Activated CD8-positive, alpha-beta memory T cell treated with anti-CD3 and anti-CD28 coated beads for 4 hours (primary cell): Measurements from ENCODE around the gene ATP5F1E.
"Not testable (repeated sequence)": the region's sequence is repeated elsewhere in the genome, so short reads cannot be mapped to it uniquely, and the experiment has no call there.

ENCODE experiments used
- DNase-seq, 2 donors: peaks; one replicate each; pipeline ENCODE4 v3.0.0-alpha.2; 2020; ENCODE audit warnings: low read depth in 2 of 2

Gene ATP5F1E

DNA sequence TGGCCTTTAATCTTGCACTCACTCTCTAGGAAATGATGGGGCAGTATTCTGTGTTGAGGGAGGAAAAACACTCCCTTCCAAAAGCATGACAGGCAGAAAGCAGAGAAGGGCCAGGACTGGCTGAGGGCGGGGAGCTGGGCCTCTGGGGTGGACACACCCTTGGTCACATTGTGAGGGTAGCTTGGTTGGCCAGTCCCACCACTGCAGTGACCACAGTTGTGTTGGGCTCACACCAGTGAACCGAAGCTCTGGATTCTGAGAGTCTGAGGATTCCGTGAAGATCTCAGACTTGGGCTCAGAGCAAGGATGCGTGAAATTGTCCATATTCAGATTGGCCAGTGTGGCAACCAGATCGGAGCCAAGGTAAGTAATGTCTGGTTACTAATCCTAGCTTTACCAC lies 12.9 kb downstream of the ATP5F1E start, which contains the start of gene TUBB1:
Gene TUBB1, plus strand, starts transcription at position 213 of the 400 bp plus-strand sequence. Its CDS starts 94 bp downstream, at position 307.
- DNase-seq: no peak

DNA sequence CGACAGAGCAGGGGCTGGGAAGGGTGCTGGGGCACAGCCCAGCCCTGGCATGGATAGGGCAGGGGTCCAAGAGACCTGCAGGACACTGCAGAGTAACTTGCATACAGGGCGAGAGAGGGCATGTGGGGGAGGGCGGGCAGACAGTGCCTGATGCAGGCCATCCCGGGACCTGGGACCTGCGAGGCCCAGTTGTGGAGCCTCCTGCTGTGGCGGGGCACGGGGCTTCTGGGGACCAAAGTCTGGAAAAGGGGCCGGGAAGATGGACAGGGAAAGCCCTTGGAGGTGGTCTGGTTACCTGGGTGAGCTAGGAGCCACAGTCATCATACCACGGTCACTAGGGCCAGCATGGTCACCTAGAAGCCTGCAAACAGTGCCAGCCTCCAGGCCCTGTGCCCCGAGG lies 13.3 kb downstream of the ATP5F1E start:
- no peak for DNase-seq

DNA sequence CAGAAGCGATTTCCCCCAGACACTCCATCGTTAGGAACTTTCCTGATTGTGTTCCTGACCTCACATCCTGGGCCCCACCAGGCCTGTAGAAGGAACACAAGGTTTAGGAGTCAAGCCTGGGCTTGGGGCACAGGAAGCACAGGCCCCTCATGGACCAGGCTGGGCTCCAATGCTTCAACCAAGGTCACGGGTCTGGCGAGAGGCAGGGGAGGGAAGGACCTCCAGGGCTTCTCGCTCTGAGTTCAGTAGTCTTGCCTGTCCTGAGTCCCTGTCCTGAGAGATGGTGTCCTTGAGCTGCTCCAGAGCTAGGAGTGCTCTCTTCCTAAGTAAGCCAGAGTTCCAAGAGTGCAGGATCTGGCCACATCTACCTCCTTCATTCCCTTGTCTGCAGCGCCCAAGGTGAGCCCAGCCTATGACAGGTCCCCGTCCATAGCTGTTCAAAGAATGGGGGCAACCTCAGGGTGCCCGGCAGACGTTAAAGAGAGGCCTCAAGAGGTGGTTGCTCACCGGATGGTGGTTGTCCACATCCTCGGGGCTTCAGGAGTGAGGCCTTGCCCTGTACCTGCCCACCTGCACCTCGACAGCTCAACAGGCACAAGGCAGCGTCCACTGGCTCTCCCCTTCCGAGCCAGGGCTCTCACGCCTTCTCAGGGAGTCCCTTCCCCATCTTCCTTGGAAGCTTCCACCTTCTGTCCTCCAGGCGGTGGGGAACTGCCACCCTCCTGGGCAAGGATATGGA lies 14.5 kb downstream of the ATP5F1E start:
- DNase-seq: no peak

DNA sequence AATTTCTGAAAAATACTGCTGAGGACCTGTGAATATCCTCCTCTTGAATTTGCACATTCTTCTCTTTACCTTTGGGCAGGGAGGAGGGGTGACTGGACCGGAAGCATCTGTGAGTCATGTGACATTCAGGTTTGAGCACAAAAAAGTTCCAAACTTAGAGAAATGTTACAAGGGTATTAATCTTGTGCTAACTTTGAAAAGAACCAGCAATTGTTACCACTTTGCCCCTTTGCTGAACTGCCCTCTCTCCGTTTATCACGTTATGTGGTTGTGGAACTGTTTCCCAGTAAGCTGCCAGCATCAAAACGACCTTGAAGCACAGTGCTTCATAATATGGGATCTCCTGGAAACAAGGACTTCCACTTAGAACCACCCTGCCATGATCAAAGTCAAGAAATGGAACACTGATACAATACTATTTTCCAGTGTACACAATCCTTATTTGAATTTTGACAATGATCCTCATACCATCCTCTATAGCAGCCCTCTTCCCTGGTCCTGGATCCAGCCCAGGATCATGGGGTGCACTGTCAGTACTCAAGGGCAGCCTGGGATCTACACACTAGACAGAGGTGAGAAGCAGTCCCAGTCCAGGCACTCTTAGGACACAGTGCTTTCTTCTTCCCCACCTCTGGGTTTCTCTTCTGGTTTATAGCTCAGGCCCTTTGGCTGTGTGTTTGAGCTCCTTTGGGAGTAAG lies 15.2 kb downstream of the ATP5F1E start:
- DNase-seq: no peak

DNA sequence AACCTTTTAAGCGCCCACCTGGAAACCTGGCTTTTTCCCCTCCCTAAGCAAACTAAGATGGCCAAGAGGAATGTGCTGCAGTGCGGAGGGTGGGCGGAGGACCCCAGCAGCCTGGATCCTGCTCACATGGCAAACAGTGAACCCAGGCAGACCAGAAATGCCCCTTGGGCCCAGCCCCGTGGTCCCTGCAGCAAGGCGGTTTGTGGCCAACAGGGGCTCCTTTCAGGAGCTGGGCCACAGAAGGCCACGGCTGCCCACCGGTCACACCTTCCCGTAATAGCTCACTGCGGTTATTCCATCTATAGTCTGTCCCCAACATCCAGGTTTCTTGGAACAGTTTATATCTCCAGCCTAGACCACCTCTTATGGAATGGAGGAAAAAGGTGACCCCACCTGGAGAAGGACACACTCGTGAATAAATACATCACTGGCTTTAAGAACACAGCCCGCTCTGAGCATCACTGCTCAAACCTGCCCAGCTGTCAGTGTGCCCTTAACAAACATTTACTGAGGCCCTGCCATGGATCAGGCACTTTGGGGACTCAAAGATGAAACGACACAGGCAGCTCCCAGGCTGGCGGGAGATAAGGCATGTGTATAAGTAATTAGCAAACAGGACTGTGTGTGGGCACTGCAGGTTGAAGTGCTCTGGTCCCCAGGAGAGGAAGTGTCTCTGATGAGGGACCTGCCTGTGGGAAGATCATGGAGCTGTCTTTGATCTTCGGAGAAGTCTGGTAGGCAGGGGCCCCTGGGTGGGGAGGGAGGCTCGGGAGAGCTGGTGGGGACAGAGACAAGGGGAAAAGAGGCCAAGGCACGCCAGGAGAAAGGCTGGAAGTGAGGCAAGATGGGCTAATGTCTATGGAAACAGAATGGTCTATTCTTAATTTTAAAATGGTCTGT lies 16.1 kb downstream of the ATP5F1E start:
- DNase-seq: no peak

DNA sequence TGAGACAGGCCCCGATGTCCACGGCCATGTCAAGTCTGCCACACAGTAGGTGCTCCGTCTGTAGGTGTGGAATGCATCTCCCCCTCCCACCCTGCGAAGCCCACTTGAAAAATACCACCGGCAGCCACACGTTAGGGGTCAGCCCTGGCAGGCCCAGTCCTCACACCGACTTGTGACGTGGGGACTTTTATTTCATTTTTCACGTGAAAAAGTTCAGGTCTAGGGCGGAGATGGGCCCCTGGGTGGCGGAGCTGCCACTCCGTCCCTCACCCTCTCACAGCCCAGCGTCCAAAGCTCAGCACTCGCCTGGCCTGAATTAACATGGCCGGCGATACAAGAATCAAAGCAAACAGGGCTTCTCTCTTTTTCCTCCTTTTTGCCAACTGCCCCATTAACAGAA lies 16.7 kb downstream of the ATP5F1E start:
- no peak for DNase-seq

DNA sequence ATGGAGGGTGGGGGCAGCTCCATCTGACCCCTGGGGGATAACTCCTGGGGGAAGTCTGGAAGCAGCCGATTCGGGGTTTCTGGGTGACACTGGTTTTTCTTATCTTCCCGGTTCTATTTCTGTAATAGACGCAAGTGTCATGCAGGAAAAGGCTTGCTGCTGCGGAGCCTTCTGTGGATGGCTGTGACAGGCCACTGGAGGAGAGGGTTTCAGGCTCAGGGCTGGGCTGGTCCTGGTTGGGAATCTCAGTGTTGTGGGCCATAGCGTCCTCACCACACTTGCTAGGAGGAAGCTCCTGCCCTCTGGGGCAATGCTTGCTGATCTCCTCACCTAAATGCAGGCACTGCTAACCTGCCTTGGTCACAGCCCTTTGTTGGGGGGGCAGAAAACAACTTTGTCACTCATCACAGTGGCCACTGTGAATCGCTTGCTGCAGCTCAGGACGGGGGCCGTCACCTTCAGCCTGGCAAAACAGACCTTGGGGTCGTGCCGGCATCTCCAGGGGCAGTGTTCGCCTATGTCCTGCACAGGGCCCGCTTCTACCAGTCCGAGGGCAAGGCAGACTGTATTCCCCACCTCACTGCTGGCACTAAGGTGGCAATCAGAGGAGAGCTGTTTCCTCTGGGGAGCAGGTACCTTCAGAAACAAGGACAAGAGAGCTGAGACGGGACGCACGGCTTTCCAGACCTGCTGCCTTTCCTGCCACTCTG lies 17.3 kb downstream of the ATP5F1E start:
- no peak for DNase-seq

DNA sequence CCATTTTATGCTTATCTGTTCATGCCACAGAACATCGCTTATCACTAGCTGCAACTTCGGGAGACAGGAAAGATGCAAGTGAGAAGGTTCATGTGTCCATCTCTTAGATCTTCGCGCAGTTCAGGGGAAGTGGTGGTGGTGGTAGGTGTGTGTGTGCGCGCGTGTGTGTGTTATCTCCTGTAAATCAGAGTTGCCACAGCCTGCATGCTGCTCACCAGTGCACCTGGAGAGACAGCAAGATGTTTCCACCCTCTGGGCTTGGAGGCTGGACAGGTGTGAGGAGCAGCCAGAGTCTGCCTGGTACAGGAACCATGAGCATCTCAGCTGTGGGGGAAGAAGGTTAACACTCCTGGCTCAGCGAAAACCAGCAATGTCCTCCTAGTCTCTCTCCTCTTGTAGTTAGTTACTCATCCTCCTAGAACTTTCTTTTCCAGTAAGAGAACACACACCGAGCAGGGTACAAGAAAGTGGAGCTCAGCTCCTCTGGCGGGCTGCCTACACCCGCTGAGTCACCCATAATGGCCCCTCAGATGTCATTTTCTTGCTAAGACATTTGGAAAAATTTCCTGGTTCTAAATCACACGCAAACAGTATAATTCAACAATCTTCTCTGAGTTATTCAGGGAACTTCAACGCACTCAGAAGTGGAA lies 18.1 kb downstream of the ATP5F1E start:
- no peak for DNase-seq

DNA sequence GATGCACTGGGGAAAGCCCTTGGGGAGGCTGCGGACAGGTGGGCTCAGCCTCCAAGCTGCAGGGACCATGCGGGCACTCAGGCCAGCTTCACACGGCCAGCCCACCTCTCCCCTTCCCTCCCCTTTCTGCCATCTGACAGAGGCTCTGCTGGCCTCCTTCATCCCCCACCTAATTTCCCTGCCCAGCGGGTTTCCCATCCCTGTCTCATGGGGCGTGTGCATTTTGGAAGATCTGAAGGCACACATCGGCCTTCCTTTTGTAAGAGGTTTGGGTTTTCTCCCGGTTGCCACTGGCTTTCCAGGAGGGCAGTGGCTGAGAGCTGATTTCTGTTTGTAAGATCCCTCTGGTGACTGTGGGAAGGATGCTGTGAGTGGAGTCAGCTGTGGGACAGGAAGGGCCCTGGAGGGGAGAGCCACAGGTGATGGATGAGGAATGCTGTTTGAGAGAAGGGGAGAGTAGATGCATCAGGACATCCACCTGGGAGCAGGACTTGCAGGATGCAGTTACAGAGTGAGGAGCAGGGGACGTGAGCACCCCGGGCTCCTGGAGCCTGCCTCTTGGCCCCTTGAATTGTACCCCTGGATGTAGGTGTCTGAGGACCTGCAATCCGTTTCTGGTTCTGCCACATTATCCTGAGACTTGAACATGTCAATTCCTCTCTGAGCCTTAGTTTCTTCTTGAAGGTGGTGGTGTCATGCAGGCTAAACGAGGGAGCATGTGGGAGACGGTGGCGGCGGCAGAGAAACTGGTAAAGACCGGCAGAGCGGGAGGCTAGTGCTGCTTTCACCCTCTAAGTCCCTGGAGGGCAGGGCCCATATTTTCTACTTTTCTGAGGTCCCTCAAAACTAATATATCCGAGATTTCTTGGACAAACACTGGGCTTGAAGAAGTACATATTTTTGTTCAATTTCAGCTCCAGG lies 18.8 kb downstream of the ATP5F1E start:
- DNase-seq: no peak

DNA sequence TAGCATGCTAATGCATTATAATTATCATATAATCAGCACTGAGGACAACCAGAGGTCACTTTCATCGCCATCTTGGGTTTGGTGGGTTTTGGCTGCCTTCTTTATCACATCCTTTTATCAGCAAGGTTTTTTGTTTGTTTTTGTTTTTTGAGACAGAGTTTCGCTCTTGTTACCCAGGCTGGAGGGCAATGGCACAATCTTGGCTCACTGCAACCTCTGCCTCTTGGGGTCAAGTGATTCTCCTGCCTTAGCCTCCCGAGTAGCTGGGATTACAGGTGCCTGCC lies 20.3 kb downstream of the ATP5F1E start:
- DNase-seq: not testable (repeated sequence)

DNA sequence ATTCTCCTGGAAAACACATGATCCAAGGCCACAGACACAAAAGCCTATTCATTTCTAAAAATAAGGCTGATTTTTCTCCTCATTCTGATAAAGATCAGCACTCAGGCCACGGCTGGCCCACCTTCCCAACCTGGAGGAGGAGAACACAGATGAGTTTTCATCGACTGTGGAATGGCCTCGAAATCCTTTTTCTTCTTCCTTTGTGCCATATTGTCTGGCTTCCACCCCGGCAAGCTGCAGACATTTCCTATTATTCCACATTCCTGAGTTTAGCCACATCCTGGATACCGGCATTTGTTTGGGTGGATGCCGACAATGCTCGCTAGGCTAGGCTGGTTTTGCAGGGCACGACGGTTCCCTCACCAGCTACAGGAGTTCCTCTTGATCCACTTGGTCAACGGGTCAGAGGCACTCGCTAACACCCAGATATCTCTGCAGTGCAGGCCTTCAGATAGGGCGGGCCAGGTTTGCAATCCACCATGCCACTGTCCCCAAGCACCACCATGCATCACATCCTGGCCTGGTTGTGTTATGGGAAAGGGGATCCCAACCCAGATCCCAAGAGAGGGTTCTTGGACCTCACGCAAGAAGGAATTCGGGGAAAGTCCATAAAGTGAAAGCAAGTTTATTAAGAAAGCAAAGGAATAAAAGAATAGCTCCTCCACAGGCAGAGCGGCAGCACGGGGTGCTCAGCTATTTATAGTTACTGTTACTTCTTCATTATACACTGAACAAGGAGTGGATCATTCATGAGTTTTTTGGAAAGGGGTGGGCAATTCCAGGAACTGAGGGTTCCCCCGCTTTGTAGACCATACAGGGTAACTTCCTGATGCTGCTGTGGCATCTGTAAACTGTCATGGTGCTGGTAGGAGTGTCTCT lies 20.9 kb downstream of the ATP5F1E start:
- no peak for DNase-seq

DNA sequence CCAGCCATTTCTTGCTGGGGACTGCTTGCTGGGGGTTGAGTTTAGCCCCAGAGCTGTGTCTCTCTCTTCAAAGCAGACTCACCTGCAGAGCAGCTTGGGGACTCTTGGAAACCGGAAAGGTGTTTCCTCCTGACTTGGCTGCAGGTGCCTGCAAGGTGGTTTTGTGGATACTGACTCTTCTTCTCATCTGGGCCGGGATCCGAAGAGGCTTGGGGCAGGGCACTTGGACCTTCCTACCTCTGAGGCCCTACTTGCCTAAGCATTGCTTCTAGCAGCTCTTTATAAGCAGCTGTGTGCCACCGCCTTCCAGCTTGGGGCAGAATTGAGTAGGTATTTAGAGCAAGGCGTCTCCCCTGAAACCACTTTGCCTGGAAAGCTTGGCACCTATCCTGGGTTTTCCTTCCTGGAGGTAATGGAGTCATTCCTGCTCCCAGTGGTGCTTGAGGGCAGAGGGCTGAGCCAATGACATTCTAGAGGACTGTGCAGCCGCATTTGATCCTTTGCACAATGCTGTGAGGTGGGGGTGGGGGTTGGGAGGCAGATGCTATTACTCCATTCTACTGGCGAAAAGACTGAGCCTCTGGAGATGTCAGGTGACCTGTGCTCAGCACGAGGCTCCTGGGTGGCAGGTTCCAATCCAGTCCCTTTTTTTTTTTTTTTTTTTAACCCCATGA lies 21.7 kb downstream of the ATP5F1E start:
- DNase-seq: no peak

DNA sequence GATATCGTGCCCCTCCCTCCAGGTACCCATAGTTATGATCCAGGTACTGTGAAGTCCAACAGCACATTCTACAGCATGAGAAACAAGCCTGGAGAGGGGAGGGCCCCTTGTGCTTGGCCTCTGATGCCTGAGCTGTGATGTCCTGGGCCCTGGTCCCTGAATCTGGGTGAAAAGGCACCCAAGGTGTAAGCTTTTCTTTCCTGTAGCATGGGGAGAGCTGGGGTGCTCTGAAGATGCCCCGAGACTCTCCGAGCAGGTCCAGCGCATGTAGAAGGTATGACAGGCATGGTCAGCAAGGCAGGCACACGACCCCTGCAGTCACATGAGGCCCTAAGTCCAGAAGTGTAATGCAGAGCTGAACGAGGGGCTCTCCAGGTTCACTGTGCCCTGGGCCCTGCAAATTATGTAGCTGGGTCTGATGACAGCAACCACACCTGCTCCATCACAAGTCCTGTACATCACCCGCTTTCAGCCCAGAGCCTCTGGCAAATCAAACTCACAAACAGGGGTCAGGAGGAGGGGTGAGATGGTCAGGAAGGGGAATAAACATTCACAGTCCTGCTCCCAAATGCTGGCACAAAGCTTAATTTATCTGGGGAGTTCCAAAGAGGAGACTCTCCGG lies 23.3 kb downstream of the ATP5F1E start:
- DNase-seq: no peak

DNA sequence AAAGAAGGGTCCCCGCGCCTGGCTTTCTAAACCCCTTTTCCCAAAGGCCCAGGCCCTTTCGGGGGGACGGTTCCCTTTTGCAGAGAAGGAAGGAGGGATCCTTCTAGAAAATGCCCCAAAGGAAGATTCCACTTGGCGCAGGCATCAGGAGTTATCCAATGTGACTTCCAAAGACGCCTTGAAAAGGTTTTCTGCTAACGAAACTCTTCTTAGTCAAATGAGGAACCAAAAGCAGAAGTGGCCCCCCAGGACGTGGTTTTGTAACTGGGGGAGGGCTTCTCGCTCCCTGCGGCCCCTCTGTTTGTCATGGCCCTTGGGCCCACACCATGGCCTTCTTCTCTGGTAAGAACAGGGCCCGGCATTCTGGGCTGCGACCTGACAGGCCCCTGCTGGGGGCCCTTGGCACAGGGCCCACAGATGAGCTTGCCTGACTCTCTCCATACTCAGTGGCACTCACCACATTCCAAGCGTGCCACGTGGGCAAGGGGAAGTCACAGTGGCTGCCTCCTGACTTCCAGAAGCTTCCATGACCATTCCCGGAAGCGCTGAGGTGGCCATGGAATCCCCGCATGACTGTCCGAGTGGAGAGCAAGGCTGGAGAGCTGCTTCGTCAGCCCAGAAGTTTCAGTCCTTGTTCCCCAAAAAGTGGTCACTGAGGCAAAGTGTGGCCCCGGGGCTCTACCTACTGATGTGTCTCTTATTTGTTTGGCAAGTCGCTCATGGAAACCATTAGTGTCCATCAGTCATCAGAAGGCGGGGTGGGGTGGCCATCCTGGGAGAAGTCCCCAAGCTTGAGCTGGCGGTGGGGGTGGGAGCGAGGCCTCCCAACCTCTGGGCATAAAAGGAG lies 24.2 kb downstream of the ATP5F1E start:
- no peak for DNase-seq

DNA sequence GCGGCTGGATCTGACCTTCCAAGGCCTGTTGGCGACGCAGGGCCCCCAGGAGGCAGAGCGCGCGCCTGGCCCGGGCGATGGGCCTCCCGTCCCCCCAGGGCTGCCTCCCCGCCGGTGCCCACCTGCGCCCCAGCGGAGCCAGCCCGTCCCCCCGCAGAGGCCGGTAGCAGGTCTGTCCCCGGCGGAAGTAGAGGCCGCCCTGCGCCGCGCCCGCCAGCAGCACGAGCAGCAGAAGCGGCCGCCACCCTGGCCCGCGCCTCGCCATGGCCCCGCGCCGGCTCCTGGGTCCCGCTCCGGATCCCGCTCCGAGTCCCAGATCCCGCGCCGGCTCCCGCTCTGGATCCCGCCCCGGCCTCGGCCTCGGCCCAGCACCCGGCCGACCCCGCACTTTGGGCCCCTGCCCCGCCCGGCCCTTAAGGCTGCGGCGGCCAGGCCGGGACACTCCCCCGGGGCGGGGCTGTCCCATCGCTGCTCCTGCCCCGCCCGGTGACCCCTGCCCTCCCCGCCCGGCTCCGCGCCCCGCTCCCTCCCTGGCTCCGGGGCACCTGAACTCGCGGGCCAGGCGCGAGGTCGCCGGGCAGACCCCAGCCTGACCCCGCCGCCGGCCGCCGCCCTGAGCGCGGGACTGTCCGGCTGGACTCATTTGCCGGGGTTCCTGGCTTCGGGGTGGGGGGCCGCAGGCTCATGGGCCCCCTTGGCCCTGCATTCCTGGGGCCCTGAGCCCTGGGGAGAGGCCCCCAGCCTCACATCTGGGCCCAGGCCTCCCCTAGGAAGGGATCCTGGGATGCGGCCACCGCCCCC lies 25.1 kb downstream of the ATP5F1E start, which contains the start of gene CTSZ:
Gene CTSZ, minus strand, starts transcription at position 391 of the 801 bp plus-strand sequence. Its CDS starts 126 bp downstream, at position 265.
- DNase-seq: no peak

DNA sequence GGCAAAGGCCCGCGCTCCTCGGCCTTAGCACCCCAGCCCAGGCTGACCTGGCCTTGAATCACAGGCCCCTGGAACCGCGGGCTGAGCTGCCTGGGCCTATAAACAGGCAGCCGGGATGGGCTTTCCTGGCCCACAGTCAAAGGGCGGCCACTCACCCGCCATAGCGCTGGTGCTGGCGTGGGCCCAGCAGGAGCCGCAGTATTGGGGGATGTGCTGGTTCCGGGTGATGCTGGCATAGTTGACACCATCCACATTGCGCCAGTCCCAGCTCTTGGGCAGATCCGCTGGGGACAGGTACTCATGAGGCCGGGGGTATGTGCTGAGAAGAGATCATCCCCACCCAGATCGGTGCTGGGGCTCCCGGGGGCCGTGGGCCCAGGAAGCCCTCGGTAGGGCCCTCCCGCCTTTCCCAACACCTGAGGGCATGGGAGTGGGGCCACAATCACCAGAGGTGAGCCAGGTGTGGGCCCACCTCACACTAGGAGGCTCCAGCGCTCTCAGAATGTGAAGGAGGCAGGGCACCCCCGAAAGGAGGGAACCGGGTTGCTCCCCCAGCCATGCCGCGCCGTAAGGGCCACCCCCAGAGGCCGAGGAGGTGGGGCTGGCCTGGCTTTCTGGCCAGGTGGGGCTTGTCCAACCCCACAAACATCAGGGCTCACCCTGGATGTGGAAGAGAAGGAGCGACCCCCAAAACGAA lies 25.8 kb downstream of the ATP5F1E start:
- DNase-seq: no peak
